PFSK-1 (cell line): ENCODE results near the gene DST.

Experiments used
- FOXP2 ChIP-seq: optimal IDR thresholded peaks from 2 replicates; pipeline ENCODE3; 2011; ENCODE audit warnings: borderline replicate concordance, control low read depth, inconsistent platforms; ENCODE audit not compliant: insufficient read depth; ENCODE audit errors: extremely low read length, extremely low read depth
- POLR2AphosphoS5 ChIP-seq: IDR thresholded peaks from 2 replicates; pipeline ENCODE4 v1.6.1; 2012; ENCODE audit warnings: low read depth, mild to moderate bottlenecking, control low read depth, low read length, moderate library complexity
- REST ChIP-seq, 2 experiments: IDR thresholded peaks; 2 replicates each; pipeline versions ENCODE4 v1.6.1 to v1.8.0; 2011 to 2012; ENCODE audit warnings: low read depth in 2 of 2, low read length in 2 of 2, control low read depth in 1 of 2, inconsistent platforms in 1 of 2, mild to moderate bottlenecking in 1 of 2, moderate library complexity in 1 of 2; ENCODE audit not compliant: insufficient read depth in 1 of 2
- SIN3A ChIP-seq: IDR thresholded peaks from 2 replicates; pipeline ENCODE4 v1.6.1; 2012; ENCODE audit warnings: mild to moderate bottlenecking, low read length, moderate library complexity, borderline replicate concordance; ENCODE audit not compliant: insufficient read depth
- TAF1 ChIP-seq: IDR thresholded peaks from 2 replicates; pipeline ENCODE4 v1.6.1; 2012; ENCODE audit warnings: low read length, control low read depth, borderline replicate concordance; ENCODE audit not compliant: insufficient read depth

DST gene

GRCh38 chr6:56450376-56450775 lies 192.3 kb downstream of the DST start:
- TF ChIP-seq TAF1 (no peak), SIN3A (no peak), FOXP2 (no peak), REST (IDR thresholded peaks at IDR 0.05; ENCODE audit: insufficient read depth in 1 of 2, low read depth in 2 of 2, low read length in 2 of 2) (no peak), POLR2AphosphoS5 (no peak)

GRCh38 chr6:56448046-56448445 lies 194.6 kb downstream of the DST start:
- no peak for TF ChIP-seq REST (IDR thresholded peaks at IDR 0.05; ENCODE audit: insufficient read depth in 1 of 2, low read depth in 2 of 2, low read length in 2 of 2)
- no peak for TF ChIP-seq TAF1
- TF ChIP-seq FOXP2: no peak
- no peak for TF ChIP-seq POLR2AphosphoS5
- TF ChIP-seq SIN3A: no peak

GRCh38 chr6:56445818-56446217 lies 196.9 kb downstream of the DST start:
- TF ChIP-seq TAF1 (no peak), REST (IDR thresholded peaks at IDR 0.05; ENCODE audit: insufficient read depth in 1 of 2, low read depth in 2 of 2, low read length in 2 of 2) (no peak), SIN3A (no peak), POLR2AphosphoS5 (no peak), FOXP2 (no peak)

- TF ChIP-seq FOXP2 (no peak), POLR2AphosphoS5 (no peak), REST (IDR thresholded peaks at IDR 0.05; ENCODE audit: insufficient read depth in 1 of 2, low read depth in 2 of 2, low read length in 2 of 2) (no peak), SIN3A (no peak), TAF1 (no peak)
Observed at GRCh38 chr6:56444855-56445254, 197.8 kb downstream of the DST start.

- TF ChIP-seq POLR2AphosphoS5: no peak
- no peak for TF ChIP-seq SIN3A
- no peak for TF ChIP-seq TAF1
- no peak for TF ChIP-seq REST (IDR thresholded peaks at IDR 0.05; ENCODE audit: insufficient read depth in 1 of 2, low read depth in 2 of 2, low read length in 2 of 2)
- TF ChIP-seq FOXP2: no peak
Observed at GRCh38 chr6:56440551-56440981, 202.1 kb downstream of the DST start.
